Mesenteric fat pad (tissue), 1 donor: ENCODE results near the gene GRID1. TPM values are rescaled to one million over a fixed set of nuclear protein-coding genes. Genes with fewer than 3 reads are reported as not detected.

Source experiments
- DNase-seq: peaks from one replicate; pipeline ENCODE4 v3.0.0-alpha.2; 2020; ENCODE audit warnings: low spot score
- total RNA-seq: library from RNA; stranded (reverse); fragmentation: NEBNext Ultra II Directional; extraction: Animal tissue kit (Norgen Biotek cat#: 25700); gene quantifications from one replicate; pipeline ENCODE4 v1.2.1, GENCODE V29; 2021
- donor health status: DM: yes; HTN: yes; CAD: no.

GRID1 gene
- total RNA-seq, 1 donor from 2014 or later, result 2.1 TPM

DNA sequence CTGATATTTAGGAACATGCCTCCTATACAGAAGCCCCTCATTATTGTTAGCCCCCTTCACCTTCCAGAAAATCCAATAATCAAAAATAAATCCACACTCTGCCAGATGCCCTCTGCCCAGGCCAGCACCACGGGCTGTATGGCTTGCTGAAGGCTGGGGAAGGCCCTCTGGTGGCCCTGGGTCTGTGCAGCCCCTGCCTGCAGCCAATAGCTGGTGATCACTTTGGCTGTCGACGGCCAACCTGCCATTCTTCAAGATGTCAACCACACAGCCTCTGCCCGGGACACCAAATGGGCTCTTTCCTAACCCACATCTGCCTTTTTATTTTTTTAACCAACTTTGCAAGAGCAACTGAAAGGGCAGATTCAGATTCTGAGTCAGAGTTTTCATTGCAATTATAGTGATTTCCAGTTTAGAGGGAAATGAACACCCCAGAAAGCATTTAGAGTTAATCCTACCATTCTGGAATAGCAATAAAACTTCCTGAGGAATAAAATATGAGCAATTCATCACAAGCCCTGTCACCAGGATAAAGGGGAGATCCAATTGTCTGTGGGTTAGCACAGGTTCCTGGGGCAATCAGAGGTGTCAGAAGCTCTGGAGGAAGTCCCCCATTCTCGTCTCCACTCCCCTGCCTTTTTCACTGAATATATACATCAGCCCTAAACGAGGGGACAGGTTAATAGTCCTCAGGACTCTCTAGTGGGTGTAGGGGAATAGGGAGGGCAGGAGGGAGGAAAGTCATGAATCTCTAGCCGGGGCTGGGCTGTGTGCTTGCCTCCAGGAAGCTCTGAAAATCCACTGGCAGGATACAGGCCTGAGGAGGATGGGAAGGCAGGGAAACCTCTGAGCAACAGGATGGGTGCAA is 211.3 kb downstream of the GRID1 start:
- DNase-seq, result no peak

DNA sequence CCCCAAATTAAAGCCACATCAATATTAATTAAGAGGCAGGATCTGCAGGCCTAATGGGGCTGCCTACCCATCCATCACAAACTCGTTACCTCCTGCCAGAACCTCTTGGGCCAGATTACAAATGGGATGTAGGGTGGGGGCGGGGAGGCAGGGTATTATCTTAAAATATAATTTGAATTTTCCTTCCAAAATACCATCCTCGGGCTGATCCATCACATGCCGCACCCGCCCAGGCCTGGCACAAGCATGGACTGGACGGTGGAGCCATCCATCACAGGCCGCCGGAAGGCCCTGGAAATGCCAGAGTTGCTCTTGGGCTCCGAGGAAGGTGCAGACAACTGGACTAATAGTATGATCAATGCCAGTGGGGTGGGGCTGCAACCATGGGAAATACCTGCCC is 212.8 kb downstream of the GRID1 start:
- no peak for DNase-seq

DNA sequence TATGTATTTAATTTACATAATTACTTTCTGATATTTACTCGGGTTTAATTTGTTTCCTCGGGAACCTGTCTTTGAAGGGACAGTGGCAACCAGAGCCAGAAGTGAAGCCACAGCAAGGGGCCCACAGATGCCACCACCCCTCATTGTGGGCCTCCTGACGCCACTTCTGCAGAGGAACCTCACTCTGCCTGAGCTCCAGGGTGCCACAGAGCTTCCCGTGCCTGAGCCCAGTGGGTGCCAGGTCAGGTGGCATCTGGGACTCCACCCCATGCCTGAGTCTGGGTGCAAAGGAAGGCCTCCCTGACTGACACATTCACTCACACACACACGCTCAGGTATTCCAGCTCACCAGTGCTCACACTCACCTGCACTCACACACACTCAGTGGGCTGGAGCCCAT is 213.7 kb downstream of the GRID1 start:
- DNase-seq, result no peak

DNA sequence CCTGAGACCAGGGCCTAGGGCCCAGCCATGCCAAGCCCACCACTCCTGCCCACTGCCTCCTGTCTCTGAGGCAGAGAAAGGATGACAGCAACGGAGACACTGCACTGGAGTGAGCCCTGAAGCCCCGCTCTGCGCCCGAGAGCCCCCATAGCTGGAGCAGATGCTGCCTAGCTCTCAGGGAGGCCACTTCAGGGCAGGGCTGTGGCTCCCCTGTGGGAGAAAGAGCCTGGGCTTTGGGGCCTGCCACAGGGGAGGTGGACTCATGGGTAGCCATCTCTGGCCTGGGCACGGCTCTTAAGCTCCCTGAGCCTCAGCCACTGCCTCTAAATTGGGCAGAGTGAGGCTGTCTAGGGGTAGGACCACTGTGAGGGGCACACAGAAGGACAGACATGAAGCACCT is 214.2 kb downstream of the GRID1 start:
- DNase-seq, result no peak

DNA sequence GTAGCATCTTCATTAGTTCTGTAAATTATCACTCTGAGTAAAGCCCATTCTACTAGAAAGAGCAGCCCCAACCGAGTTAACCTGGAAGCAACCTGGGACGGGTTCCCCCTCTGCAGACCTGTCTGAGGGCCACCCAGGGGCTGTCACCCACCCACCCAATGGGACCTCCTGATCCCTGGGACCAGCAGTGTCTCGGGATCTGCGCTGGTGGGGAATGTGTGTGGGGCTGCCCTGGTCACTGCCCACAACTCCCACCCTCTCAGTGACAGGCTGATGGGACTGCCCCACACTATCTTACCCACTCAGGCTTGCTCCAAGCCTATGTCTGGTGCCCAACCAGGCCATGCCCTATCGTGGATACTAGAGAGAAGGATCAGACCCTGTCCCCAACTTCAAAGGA is 215.0 kb downstream of the GRID1 start:
- no peak for DNase-seq

DNA sequence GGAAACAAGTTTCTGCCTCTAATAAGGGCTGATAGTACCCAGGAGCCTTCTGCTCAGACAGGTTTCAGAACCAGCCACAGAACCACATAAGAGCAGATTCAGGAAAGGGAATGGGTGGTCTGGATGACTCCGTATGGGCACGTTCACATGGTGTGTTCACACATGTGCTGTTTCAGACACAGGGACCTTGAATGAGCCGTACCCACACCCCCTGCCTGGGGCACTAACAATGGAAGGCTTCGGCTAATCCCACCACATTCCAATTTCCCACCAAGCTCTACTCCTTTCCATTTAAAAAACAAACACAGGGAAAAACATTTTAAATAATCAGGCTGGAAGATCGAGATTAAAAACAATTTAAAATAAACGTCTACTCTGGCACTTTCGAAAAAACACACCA is 217.3 kb downstream of the GRID1 start:
- no peak for DNase-seq

DNA sequence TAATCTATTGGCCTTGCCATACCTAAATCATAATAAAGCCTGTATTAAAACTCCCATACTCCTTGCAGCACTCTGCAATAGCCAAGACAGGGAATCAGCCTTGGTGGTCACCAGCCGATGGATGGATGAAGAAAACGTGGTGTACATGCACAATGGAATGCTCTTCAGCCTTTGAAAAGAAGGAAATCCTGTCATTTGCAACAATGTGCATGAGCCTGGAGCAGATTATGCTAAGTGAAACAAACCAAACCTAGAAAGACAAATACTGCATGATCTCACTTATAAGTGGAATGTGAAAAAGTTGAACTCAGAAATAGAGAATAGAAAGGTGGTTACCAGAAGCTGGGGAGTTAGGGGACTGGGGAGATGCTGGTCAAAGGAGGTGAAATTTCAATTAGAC is 218.5 kb downstream of the GRID1 start:
- DNase-seq, result no peak

DNA sequence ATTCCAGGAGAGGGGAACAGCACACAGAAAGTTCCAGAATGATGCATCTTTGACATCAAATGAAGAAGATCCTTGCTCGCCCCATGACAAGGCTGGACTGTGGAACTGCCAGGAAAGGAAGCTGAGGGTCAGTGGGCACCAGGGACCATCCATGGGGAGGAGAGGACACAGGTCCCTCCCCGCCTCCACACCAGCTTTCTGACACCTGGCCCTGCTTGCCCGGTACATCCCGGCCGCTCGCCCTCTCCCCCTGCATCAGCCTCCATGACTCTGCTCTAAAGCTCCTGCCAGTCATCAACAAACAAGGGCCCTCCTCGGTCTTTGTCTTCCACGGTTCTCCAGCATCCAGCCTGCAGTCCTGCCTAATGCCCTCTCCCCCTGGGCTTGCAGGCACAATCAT is 222.3 kb downstream of the GRID1 start:
- no peak for DNase-seq

DNA sequence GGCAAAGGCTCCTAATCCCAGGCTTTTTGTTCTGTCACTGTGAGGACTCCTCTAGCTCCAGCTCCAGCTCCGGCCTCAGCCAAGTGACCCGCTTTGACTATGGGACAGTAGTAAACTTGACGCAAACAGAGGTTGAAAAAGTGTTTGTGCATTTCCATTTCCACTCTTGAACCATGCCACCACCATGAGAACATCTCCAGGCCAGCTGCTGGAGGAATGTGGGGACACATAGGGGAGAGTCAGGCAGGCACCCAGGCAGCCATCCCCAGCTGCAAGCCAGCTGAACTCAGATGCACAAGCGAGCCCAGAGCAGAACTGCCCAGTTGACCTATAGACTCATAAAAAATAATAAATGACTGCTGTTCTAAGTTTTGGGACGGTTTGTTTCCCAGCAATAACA is 224.7 kb downstream of the GRID1 start:
- DNase-seq, result no peak

DNA sequence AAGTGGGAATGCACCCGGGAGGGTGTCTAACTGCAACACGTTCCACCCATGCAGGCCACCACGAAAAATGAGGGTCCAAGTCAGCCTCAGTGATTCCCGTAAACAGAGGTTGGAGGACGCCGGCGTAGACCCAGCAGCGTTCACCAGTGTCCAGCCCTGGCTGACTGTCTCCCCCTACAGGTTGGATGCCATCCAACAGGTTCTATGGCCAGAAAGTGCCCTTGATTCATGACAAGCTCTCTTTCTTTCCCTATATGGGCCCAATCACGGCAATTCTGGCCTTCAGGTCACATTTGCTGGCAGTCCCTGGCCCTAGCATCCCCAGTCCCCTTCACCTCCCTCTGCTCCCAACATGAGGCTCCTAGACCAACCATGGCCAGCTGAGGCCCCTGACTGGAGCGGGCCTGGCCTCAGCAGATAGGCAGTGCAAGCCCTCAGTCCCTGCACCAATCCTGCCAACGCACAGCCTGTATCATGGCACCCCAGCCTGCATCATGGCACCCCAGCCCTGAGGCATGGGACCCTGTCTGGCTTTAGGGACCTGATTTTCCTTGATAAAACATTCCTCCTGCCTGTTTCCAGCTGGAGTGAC is 227.4 kb downstream of the GRID1 start:
- DNase-seq, result no peak

DNA sequence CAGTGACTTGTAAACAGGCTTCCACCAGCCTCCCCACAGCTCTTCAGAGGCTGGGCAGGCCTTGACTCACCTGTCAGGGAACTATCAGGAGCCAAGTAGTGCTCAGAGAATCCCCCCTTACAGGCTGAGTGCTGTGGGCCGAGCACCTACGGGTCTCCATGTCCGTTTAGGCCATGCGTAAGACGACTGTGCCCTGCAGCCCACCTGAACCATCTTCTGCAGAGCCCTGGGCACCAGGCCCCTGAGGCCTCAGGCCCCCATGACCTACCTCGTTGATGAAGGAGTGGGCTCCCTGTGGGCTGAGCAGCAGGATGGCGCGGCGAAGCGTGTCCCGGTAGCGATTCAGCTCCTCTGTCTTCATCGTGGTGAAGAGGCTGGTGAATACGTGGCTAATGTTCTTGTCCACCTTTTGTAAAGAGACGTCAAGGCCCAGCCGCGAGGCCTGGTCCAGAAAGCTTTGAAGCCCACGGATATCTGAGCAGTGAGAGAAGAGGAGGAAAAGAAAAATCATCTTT is 228.0 kb downstream of the GRID1 start:
- DNase-seq, result no peak

DNA sequence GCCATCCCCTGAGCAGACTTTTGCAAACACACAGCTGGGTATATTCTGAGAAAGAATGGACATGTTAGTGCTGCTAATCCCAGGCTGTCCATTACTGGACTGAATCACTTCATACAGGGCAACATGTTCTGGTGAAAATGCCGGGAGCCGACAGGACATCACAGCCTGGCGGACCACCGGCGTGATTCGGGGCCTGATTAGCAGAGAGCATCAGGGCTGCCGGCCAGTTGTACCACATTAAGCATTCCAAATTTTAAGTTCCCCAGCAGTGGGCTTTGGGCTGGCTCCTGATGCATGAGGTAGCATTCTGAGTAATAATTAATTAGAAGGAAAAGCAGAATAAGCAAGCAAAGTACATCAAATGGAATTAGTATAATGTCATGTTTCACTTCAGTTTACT is 229.0 kb downstream of the GRID1 start:
- DNase-seq, result no peak

DNA sequence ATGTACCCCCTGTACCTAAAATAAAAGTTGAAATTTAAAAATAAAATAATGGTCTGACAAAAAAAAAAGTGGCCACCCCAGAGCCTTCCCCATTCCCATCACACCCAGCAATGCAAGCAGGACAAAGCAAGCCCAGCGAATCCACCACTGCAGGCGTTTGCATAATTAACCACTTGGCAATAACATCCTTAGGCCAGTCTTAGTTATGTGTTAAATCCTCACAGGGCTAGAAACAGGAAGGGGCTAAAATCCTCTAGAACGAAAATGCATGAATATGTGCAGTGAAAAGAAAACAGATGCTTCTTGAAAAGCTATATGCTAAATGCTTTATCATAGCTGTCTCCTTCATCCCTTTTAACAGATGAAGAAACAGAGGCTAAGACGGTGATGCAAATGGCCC is 229.7 kb downstream of the GRID1 start:
- DNase-seq, result no peak

DNA sequence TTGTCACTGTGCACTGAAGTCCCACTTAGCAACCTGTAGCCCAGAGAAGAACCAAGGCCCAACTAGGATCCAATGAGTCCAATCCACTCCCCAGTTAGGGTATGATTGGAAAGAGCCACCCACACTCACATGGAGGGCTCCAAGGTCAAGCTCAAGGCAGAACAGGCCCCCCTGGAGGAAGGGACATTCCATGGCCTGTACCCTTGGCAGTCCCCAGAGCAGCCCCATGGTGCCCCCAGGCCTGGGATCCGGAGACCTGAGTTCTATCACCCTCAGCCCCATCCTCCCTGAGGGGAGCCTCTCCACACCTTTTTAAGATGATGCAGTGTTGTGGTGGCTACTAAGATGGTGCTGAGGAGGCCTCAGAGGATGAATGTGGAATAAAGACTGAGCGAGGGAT is 231.4 kb downstream of the GRID1 start:
- DNase-seq, result no peak

DNA sequence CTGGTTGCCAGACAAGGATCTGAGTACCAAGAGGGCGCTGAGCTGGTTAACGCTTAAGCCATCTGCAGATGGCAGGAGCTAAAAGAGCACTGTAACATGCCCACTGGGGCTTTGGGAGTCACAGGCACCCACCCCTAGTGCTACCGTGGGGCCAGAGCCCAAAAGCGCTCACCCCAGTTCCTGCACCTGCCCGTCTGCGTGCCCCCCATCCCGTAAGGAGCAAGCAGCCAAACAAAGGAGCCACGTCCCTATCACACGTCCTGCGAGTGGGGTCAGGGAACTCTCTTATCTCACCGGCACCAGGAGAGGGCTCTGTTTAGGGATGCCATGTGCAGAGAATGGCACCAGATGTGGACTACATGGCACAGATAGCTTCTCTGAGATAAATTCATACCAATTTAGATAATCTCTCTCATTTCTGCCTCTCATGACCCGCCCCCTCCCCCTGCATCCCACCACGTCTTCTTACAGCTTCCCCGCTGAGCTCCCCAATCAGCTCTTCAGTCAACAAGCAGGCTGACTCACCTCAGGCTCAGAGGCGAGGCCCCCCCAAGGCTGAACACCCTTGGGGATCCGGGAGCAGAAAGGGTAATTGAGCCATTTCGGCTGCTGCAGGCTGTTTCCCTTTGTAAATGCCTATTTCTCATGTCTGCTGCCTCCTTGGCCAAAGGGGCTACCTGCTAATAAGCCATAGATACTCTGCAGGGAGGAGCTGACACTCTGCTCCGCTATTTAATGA is 235.7 kb downstream of the GRID1 start:
- no peak for DNase-seq

DNA sequence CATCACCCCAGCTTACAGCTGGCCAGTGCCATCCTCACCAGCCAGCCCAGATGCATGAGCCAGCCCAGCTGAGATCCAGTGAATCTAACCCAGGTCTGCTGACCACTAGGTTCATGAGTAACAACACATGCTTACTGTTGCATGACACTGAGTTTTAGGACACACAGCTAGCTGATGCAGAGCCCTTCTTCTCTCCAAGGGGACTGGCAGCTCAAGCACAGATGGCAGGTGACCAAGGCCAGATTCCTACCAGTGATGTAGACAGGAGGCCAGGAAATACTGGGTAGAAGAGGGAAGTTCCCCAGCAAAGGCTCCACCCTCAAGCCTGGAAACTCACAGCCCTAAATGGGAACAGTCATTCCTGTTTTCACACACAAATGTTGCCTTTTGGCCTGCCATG is 236.6 kb downstream of the GRID1 start:
- DNase-seq, result no peak

DNA sequence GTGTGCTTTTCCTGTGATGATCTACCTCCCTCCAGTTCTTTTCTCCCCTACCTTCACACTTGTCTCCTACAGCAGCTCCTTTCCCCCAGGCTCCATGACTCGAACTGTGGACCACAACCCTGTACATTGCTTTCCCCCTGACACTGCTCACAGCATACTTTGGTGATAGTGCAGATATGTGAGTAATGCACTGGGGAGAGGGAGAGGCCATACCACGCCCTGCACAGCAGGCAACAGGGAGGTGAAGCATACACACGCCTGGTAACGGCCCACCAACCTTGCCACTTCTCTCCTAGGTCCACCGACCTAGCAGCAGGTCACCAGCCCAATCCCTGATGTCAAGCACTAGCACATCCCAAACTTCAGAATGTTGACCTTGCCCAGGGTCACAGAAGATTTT is 238.2 kb downstream of the GRID1 start:
- no peak for DNase-seq

DNA sequence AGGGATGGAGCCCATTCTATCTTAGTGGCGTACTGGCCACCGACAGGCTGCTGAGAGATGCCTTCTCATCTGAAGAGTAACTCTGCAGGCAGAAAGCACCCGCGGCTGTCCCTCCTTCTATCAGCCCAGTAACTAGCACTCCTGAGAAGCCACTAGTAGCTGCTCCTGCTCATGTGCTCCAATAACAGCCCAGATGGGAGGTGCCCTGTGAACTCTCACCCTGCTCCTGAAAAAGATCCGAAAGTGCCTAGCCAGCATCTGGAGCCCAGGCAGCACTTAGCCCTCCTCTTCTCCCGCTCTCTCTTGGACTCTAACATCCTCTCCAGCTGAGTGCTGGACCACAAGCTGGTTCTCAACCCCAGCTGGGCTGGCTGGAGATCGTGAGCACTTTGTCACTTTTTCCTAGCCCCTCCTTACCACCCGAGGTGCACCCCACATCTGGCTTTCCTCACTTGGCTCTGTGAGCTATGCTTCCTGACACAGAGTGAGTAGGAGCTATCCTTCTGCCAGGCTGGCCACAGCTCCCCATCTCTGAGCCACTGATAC is 239.2 kb downstream of the GRID1 start:
- no peak for DNase-seq

DNA sequence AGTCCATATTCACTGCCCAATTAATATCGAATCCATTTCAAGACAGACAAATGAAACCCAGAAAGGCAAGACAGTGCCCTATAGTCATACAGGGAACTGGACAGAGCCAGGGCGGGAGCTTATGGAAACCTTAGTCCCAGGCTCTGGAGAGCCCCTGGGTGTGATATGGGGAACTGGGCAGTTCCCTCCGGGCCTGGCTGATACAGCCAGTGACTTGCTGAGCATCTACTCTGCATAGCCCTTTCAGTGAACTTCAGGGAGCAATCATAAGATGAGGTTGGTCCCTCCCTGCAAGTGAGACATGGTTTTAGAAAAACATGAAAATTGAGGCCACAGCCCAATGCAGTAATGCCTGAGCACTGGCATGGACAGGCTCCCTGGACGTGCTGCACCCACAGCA is 241.9 kb downstream of the GRID1 start:
- DNase-seq, result no peak

DNA sequence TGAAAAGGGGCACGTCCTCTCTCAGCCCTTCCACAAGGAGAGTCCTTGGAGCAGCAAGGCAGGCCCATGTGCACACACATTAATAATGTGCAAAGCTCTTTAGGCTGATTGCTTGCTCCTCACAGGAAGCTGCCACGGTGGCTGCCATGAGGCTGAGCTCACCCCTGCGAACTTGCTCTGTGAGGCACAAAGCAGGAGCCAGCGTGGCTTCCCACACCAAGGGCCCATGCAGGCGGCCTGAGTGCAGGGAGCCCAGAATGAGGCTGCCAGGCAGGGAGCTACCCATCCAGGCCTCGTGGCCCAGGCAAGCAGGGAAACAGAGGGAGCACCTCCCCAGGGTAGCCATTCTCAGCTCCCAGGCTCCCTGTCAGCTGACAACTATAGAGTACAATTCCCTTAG is 242.9 kb downstream of the GRID1 start:
- no peak for DNase-seq

DNA sequence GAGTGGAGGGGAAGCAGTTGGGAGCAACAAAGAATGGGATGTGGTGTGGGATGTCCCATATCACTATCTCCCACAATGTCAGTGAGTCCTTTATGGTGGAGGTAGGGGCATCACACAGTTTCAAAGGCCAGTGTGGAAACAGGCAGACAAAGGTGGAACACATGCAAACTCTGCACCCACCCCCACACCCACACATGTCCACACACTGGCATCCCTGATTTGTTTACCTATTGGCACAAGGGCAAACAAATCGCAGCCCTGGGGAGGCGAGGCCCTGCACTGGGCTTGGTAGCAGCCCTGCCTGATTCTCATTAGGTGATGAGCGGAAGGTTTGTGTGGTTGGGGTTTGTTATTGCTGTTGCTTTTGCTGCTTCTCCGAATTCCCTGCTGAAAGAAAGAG is 243.3 kb downstream of the GRID1 start:
- DNase-seq, result no peak

DNA sequence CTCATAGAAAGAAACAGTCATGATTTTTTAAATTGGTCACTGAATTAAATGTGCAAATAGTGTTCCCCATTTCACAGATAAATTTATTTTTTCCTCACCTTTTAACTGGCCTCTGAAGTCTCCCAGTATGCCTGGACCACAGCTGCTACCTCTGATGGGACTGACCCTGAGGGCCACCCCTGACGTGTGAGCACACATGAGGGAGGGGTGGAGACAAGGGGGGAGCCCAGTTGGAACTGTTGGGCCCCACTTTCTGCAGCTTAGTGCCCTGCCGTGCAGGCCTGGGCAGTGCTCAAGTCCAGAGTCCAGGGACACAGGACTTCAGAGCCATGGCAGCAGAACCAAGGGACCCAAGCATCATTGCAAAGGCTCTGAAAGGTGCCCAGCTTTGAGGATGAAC is 243.9 kb downstream of the GRID1 start:
- DNase-seq, result no peak
